Measurements from ENCODE around the gene TTC13. TPM values are rescaled to one million over a fixed set of nuclear protein-coding genes. Genes with fewer than 3 reads are reported as not detected.

Gene TTC13
- total and polyA plus RNA-seq, 4 donors: 6.0 to 22.6 (median 14.7) TPM

- ATAC-seq (ENCODE audit: low FRiP score): no peak
Measured at GRCh38 chr1:230935852-230936251, 42.8 kb downstream of the TTC13 start.

GRCh38 chr1:230930986-230931385 lies 47.7 kb downstream of the TTC13 start:
- H3K36me3 ChIP-seq (ENCODE audit: control insufficient read depth in 1 of 2, insufficient read depth in 2 of 2, low read length in 1 of 2): peaks cover 1 to 5% of the 10 kb centered on the region in 2 donors
- no peak for DNase-seq
- H3K27me3 ChIP-seq (ENCODE audit: control insufficient read depth in 1 of 2, insufficient read depth in 2 of 2, low read length in 1 of 2): no peaks in the 10 kb centered on the region
- no peak overlapping the region for H3K27ac ChIP-seq (ENCODE audit: low read depth in 1 of 2, low read length in 2 of 2)
- no peak for ATAC-seq (ENCODE audit: low FRiP score)
- no peaks in the 10 kb centered on the region for H3K4me1 ChIP-seq (ENCODE audit: control insufficient read depth in 1 of 2, insufficient read depth in 2 of 2, low read length in 2 of 2)
- H3K9me3 ChIP-seq (ENCODE audit: control insufficient read depth, low read length): no peaks in the 10 kb centered on the region
- 94 to 95% methylated on average over 3 of the region's 3 CpGs for WGBS, 2 donors
- no peak overlapping the region for H3K4me3 ChIP-seq (ENCODE audit: low read length in 2 of 2)
- intact Hi-C loops (cut with DNase I): no loop called here

More at GRCh38 chr1:230935852-230936251, 42.8 kb downstream of the TTC13 start:
- intact Hi-C loops (cut with DNase I): no loop called here
- no peak for DNase-seq
- Histone ChIP-seq H3K9me3 (ENCODE audit: control insufficient read depth, low read length) (no peaks in the 10 kb centered on the region), H3K4me3 (ENCODE audit: low read length in 2 of 2) (no peak overlapping the region), H3K27me3 (ENCODE audit: control insufficient read depth in 1 of 2, insufficient read depth in 2 of 2, low read length in 1 of 2) (no peaks in the 10 kb centered on the region), H3K36me3 (ENCODE audit: control insufficient read depth in 1 of 2, insufficient read depth in 2 of 2, low read length in 1 of 2) (no peaks in the 10 kb centered on the region), H3K4me1 (ENCODE audit: control insufficient read depth in 1 of 2, insufficient read depth in 2 of 2, low read length in 2 of 2) (peaks cover 2 to 3% of the 10 kb centered on the region in 2 donors), H3K27ac (ENCODE audit: low read depth in 1 of 2, low read length in 2 of 2) (no peak overlapping the region)
- WGBS, 2 donors: 97 to 99% methylated on average over 6 of the region's 6 CpGs

GRCh38 chr1:230926182-230926581 lies 52.5 kb downstream of the TTC13 start:
- Histone ChIP-seq H3K27ac (ENCODE audit: low read depth in 1 of 2, low read length in 2 of 2) (no peak overlapping the region), H3K36me3 (ENCODE audit: control insufficient read depth in 1 of 2, insufficient read depth in 2 of 2, low read length in 1 of 2) (peaks cover 1 to 5% of the 10 kb centered on the region in 2 donors)

GRCh38 chr1:230925608-230926007 lies 53.1 kb downstream of the TTC13 start:
- WGBS, 2 donors: 88 to 91% methylated on average over 2 of the region's 2 CpGs
- ATAC-seq (ENCODE audit: low FRiP score): no peak
- intact Hi-C loops (cut with DNase I): loop anchor here in 1 of 2 donors (10.0 kb wide), 1 partner anchor 289 kb away; no protein-coding TSS in a partner anchor
- no peaks in the 10 kb centered on the region for H3K27me3 ChIP-seq (ENCODE audit: control insufficient read depth in 1 of 2, insufficient read depth in 2 of 2, low read length in 1 of 2)
- no peak overlapping the region for H3K4me3 ChIP-seq (ENCODE audit: low read length in 2 of 2)
- peaks cover 1 to 5% of the 10 kb centered on the region in 2 donors for H3K36me3 ChIP-seq (ENCODE audit: control insufficient read depth in 1 of 2, insufficient read depth in 2 of 2, low read length in 1 of 2)
- H3K9me3 ChIP-seq (ENCODE audit: control insufficient read depth, low read length): no peaks in the 10 kb centered on the region
- no peaks in the 10 kb centered on the region for H3K4me1 ChIP-seq (ENCODE audit: control insufficient read depth in 1 of 2, insufficient read depth in 2 of 2, low read length in 2 of 2)
- no peak for DNase-seq
- no peak overlapping the region for H3K27ac ChIP-seq (ENCODE audit: low read depth in 1 of 2, low read length in 2 of 2)

More at GRCh38 chr1:230926182-230926581, 52.5 kb downstream of the TTC13 start:
- ATAC-seq (ENCODE audit: low FRiP score) (no peak), DNase-seq (no peak)
- intact Hi-C loops (cut with DNase I): loop anchor here in 1 of 2 donors (10.0 kb wide), 1 partner anchor 289 kb away; no protein-coding TSS in a partner anchor
- no peaks in the 10 kb centered on the region for H3K9me3 ChIP-seq (ENCODE audit: control insufficient read depth, low read length)
- H3K27me3 ChIP-seq (ENCODE audit: control insufficient read depth in 1 of 2, insufficient read depth in 2 of 2, low read length in 1 of 2): no peaks in the 10 kb centered on the region
- 80 to 82% methylated on average over 5 of the region's 5 CpGs for WGBS, 2 donors
- H3K4me3 ChIP-seq (ENCODE audit: low read length in 2 of 2): no peak overlapping the region
- no peaks in the 10 kb centered on the region for H3K4me1 ChIP-seq (ENCODE audit: control insufficient read depth in 1 of 2, insufficient read depth in 2 of 2, low read length in 2 of 2)

- DNase-seq (no peak), ATAC-seq (ENCODE audit: low FRiP score) (no peak)
- Histone ChIP-seq H3K27ac (ENCODE audit: low read depth in 1 of 2, low read length in 2 of 2) (no peak overlapping the region), H3K27me3 (ENCODE audit: control insufficient read depth in 1 of 2, insufficient read depth in 2 of 2, low read length in 1 of 2) (no peaks in the 10 kb centered on the region), H3K4me3 (ENCODE audit: low read length in 2 of 2) (no peak overlapping the region), H3K36me3 (ENCODE audit: control insufficient read depth in 1 of 2, insufficient read depth in 2 of 2, low read length in 1 of 2) (peaks cover 0 to 2% of the 10 kb centered on the region in 2 donors), H3K9me3 (ENCODE audit: control insufficient read depth, low read length) (no peaks in the 10 kb centered on the region), H3K4me1 (ENCODE audit: control insufficient read depth in 1 of 2, insufficient read depth in 2 of 2, low read length in 2 of 2) (no peaks in the 10 kb centered on the region)
- 88 to 89% methylated on average over 4 of the region's 4 CpGs for WGBS, 2 donors
- intact Hi-C loops (cut with DNase I): loop anchor here in 1 of 2 donors (10.0 kb wide), 1 partner anchor 292 kb away; no protein-coding TSS in a partner anchor
Measured at GRCh38 chr1:230923176-230923575, 55.5 kb downstream of the TTC13 start.

- Histone ChIP-seq H3K27me3 (ENCODE audit: control insufficient read depth in 1 of 2, insufficient read depth in 2 of 2, low read length in 1 of 2) (no peaks in the 10 kb centered on the region), H3K9me3 (ENCODE audit: control insufficient read depth, low read length) (no peaks in the 10 kb centered on the region), H3K36me3 (ENCODE audit: control insufficient read depth in 1 of 2, insufficient read depth in 2 of 2, low read length in 1 of 2) (peaks cover 0 to 2% of the 10 kb centered on the region in 2 donors), H3K4me3 (ENCODE audit: low read length in 2 of 2) (no peak overlapping the region), H3K4me1 (ENCODE audit: control insufficient read depth in 1 of 2, insufficient read depth in 2 of 2, low read length in 2 of 2) (no peaks in the 10 kb centered on the region), H3K27ac (ENCODE audit: low read depth in 1 of 2, low read length in 2 of 2) (no peak overlapping the region)
- DNase-seq: no peak
- intact Hi-C loops (cut with DNase I): loop anchor here in 1 of 2 donors (10.0 kb wide), 1 partner anchor 292 kb away; no protein-coding TSS in a partner anchor
- 87 to 95% methylated on average over 2 of the region's 2 CpGs for WGBS, 2 donors
- ATAC-seq (ENCODE audit: low FRiP score): no peak
Measured at GRCh38 chr1:230922620-230923019, 56.0 kb downstream of the TTC13 start.

GRCh38 chr1:230919207-230919606 lies 59.5 kb downstream of the TTC13 start:
- Histone ChIP-seq H3K27me3 (ENCODE audit: control insufficient read depth in 1 of 2, insufficient read depth in 2 of 2, low read length in 1 of 2) (no peaks in the 10 kb centered on the region), H3K36me3 (ENCODE audit: control insufficient read depth in 1 of 2, insufficient read depth in 2 of 2, low read length in 1 of 2) (peaks cover 0 to 2% of the 10 kb centered on the region in 2 donors), H3K27ac (ENCODE audit: low read depth in 1 of 2, low read length in 2 of 2) (no peak overlapping the region), H3K4me3 (ENCODE audit: low read length in 2 of 2) (no peak overlapping the region), H3K9me3 (ENCODE audit: control insufficient read depth, low read length) (no peaks in the 10 kb centered on the region), H3K4me1 (ENCODE audit: control insufficient read depth in 1 of 2, insufficient read depth in 2 of 2, low read length in 2 of 2) (no peaks in the 10 kb centered on the region)
- DNase-seq (no peak), ATAC-seq (ENCODE audit: low FRiP score) (no peak)
- intact Hi-C loops (cut with DNase I): loop anchor here (5.0 to 10.0 kb wide), 2 partner anchors 58 to 296 kb away; partner anchors contain the start of genes ARV1 (in 1 of the 2) and TTC13 (in 1 of the 2)
- 42 to 48% methylated on average over 4 of the region's 4 CpGs for WGBS, 2 donors

- Histone ChIP-seq H3K4me1 (ENCODE audit: control insufficient read depth in 1 of 2, insufficient read depth in 2 of 2, low read length in 2 of 2) (no peaks in the 10 kb centered on the region), H3K27me3 (ENCODE audit: control insufficient read depth in 1 of 2, insufficient read depth in 2 of 2, low read length in 1 of 2) (no peaks in the 10 kb centered on the region), H3K36me3 (ENCODE audit: control insufficient read depth in 1 of 2, insufficient read depth in 2 of 2, low read length in 1 of 2) (peaks cover 0 to 2% of the 10 kb centered on the region in 2 donors), H3K4me3 (ENCODE audit: low read length in 2 of 2) (no peak overlapping the region), H3K9me3 (ENCODE audit: control insufficient read depth, low read length) (no peaks in the 10 kb centered on the region), H3K27ac (ENCODE audit: low read depth in 1 of 2, low read length in 2 of 2) (no peak overlapping the region)
- ATAC-seq (ENCODE audit: low FRiP score) (peak; percentile 66), DNase-seq (peak; percentile 78 to 83)
- WGBS, 2 donors: 61 to 63% methylated on average over 15 of the region's 15 CpGs
- intact Hi-C loops (cut with DNase I): loop anchor here (1.0 to 10.0 kb wide), 3 partner anchors 60 to 297 kb away; partner anchors contain the start of genes ARV1 (in 1 of the 2) and TTC13 (in 1 of the 2)
Measured at GRCh38 chr1:230917284-230918135, 61.2 kb downstream of the TTC13 start.
